H1 (cell line): ENCODE data around the gene PRKCA. TPM values are rescaled to one million over a fixed set of nuclear protein-coding genes. Genes with fewer than 3 reads are reported as not detected.

ENCODE experiments used
- CTCF ChIA-PET: fragments of 300-600 bp; sonication (Branson Sonifier 250); formaldehyde crosslinking; loops from one replicate; lab custom pipeline; 2021; ENCODE audit not compliant: partially characterized antibody; lab: Charles Lee
- POLR2A ChIA-PET: fragments of 300-600 bp; sonication (Branson Sonifier 250); formaldehyde crosslinking; loops from one replicate; lab custom pipeline; 2021; ENCODE audit warnings: inconsistent platforms; ENCODE audit not compliant: partially characterized antibody; lab: Charles Lee
- DNase-seq, 2 experiments: peaks; one replicate each; pipeline versions ENCODE4 v3.0.0 to v3.0.0-alpha.2; 2010 to 2022; ENCODE audit warnings: low spot score in 2 of 2, low read depth in 1 of 2, mixed read lengths in 1 of 2
- FAIRE-seq: peaks from 2 replicates; lab custom pipeline; 2011; peaks lifted over from hg19 to GRCh38; lab: Jason Lieb, UNC
- H2AFZ ChIP-seq: 2 replicates; pipeline ENCODE4 v1.8.1; 2012; ENCODE audit warnings: low read length, inconsistent platforms
- H2AK5ac ChIP-seq: 2 replicates; pipeline ENCODE4 v1.6.1; 2013; ENCODE audit warnings: low read depth, low read length
- H2BK120ac ChIP-seq: replicated peaks from 2 replicates; pipeline ENCODE3; 2013; ENCODE audit warnings: low read depth, low read length, inconsistent platforms
- H2BK12ac ChIP-seq: 2 replicates; pipeline ENCODE4 v1.6.1; 2013; ENCODE audit warnings: low read depth, low read length
- H2BK15ac ChIP-seq: 2 replicates; pipeline ENCODE4 v1.6.1; 2013; ENCODE audit warnings: low read length
- H2BK20ac ChIP-seq: 2 replicates; pipeline ENCODE4 v1.6.1; 2013; ENCODE audit warnings: low read length
- H2BK5ac ChIP-seq: 2 replicates; pipeline ENCODE4 v1.6.1; 2013; ENCODE audit warnings: low read depth, low read length
- H3K14ac ChIP-seq: 2 replicates; pipeline ENCODE4 v1.6.1; 2013; ENCODE audit warnings: inconsistent platforms; ENCODE audit not compliant: insufficient read length
- H3K18ac ChIP-seq: 2 replicates; pipeline ENCODE4 v1.6.1; 2013; ENCODE audit warnings: low read length; ENCODE audit errors: extremely low read depth
- H3K23ac ChIP-seq: 2 replicates; pipeline ENCODE4 v1.6.1; 2013; ENCODE audit warnings: inconsistent platforms; ENCODE audit not compliant: insufficient read length
- H3K23me2 ChIP-seq: 2 replicates; pipeline ENCODE4 v1.6.1; 2013; ENCODE audit warnings: low read depth, low read length
- H3K27ac ChIP-seq: 2 replicates; pipeline ENCODE4 v1.6.1; 2011; ENCODE audit warnings: low read depth, low read length, inconsistent platforms
- H3K27me3 ChIP-seq, 4 experiments: replicated peaks in 1 of 4; 1 replicate in 1 of 4; 2 replicates in 3 of 4; pipeline versions ENCODE4 v1.6.1 to v1.8.1; 2011 to 2013; ENCODE audit warnings: low read length in 3 of 4, mild to moderate bottlenecking in 3 of 4, inconsistent platforms in 2 of 4, mixed read lengths in 2 of 4, moderate library complexity in 1 of 4; ENCODE audit not compliant: control insufficient read depth in 3 of 4, insufficient read depth in 3 of 4; ENCODE audit errors: extremely low read depth in 1 of 4
- H3K36me3 ChIP-seq, 4 experiments: 2 replicates each; pipeline versions ENCODE4 v1.6.1 to v1.8.1; 2011 to 2013; ENCODE audit warnings: mild to moderate bottlenecking in 4 of 4, low read length in 3 of 4, moderate library complexity in 2 of 4, control low read depth in 1 of 4, inconsistent platforms in 1 of 4; ENCODE audit not compliant: insufficient read depth in 4 of 4, control insufficient read depth in 2 of 4
- H3K4ac ChIP-seq: replicated peaks from 2 replicates; pipeline ENCODE3; 2013; ENCODE audit warnings: low read length, low read depth, mixed read lengths, inconsistent platforms; ENCODE audit not compliant: insufficient read length
- H3K4me1 ChIP-seq, 4 experiments: replicated peaks in 1 of 4; 1 replicate in 1 of 4; 2 replicates in 3 of 4; pipeline versions ENCODE4 v1.6.1 to v1.8.1; 2011 to 2013; ENCODE audit warnings: low read length in 3 of 4, inconsistent platforms in 2 of 4, mixed read lengths in 1 of 4; ENCODE audit not compliant: insufficient read depth in 4 of 4, control insufficient read depth in 3 of 4
- H3K4me2 ChIP-seq, 2 experiments: 2 replicates each; pipeline versions ENCODE4 v1.6.1 to v1.8.1; 2011 to 2013; ENCODE audit warnings: low read depth in 2 of 2, low read length in 2 of 2, control low read depth in 1 of 2, inconsistent platforms in 1 of 2, mild to moderate bottlenecking in 1 of 2; ENCODE audit not compliant: insufficient read depth in 1 of 2
- H3K4me3 ChIP-seq, 4 experiments: fragments of 200-600, 300-600 bp in 1 of 4; sonication (generic), shearing (Covaris generic), sonication (Bioruptor Twin) in 1 of 4; 2 replicates each; pipeline versions ENCODE4 v1.5.1 to v1.8.1; 2011 to 2016; ENCODE audit warnings: low read length in 4 of 4, low read depth in 3 of 4, control low read depth in 2 of 4, inconsistent platforms in 2 of 4, mild to moderate bottlenecking in 2 of 4, mixed read lengths in 1 of 4, moderate library complexity in 1 of 4; ENCODE audit not compliant: insufficient read depth in 2 of 4; ENCODE audit errors: extremely low read depth in 1 of 4
- H3K56ac ChIP-seq: replicated peaks from 2 replicates; pipeline ENCODE3; 2013; ENCODE audit warnings: low read depth, mild to moderate bottlenecking, mixed read lengths, low read length, inconsistent platforms; ENCODE audit not compliant: insufficient read length
- H3K79me1 ChIP-seq: 2 replicates; pipeline ENCODE4 v1.6.1; 2013; ENCODE audit warnings: low read depth, low read length, control low read depth
- H3K79me2 ChIP-seq, 2 experiments: 2 replicates each; pipeline versions ENCODE4 v1.6.1 to v1.8.1; 2012 to 2013; ENCODE audit warnings: low read length in 2 of 2, mild to moderate bottlenecking in 2 of 2, inconsistent platforms in 1 of 2; ENCODE audit not compliant: insufficient read depth in 2 of 2, control insufficient read depth in 1 of 2
- H3K9ac ChIP-seq, 4 experiments: replicated peaks in 1 of 4; 1 replicate in 1 of 4; 2 replicates in 3 of 4; pipeline versions ENCODE4 v1.6.1 to v1.8.1; 2011 to 2013; ENCODE audit warnings: low read depth in 3 of 4, low read length in 3 of 4, control low read depth in 2 of 4, mild to moderate bottlenecking in 2 of 4, moderate library complexity in 2 of 4, inconsistent platforms in 1 of 4; ENCODE audit errors: extremely low read depth in 1 of 4
- H3K9me3 ChIP-seq, 2 experiments: 2 replicates each; pipeline versions ENCODE4 v1.6.1 to v1.8.1; 2012 to 2013; ENCODE audit warnings: mild to moderate bottlenecking in 2 of 2, moderate library complexity in 2 of 2, control low read depth in 1 of 2, inconsistent platforms in 1 of 2, low read depth in 1 of 2, low read length in 1 of 2, mixed read lengths in 1 of 2; ENCODE audit not compliant: insufficient read depth in 2 of 2
- H4K20me1 ChIP-seq, 2 experiments: replicated peaks in 1 of 2; 2 replicates each; pipeline versions ENCODE3 to v1.8.1; 2011 to 2013; ENCODE audit warnings: inconsistent platforms in 2 of 2, low read length in 2 of 2, mild to moderate bottlenecking in 1 of 2; ENCODE audit not compliant: insufficient read depth in 2 of 2, control insufficient read depth in 1 of 2
- H4K5ac ChIP-seq: 2 replicates; pipeline ENCODE4 v1.6.1; 2013; ENCODE audit warnings: low read length, low read depth, mixed read lengths, inconsistent platforms; ENCODE audit not compliant: insufficient read length
- H4K8ac ChIP-seq: 2 replicates; pipeline ENCODE4 v1.8.0; 2013; ENCODE audit warnings: mild to moderate bottlenecking, moderate library complexity, low read length, inconsistent platforms; ENCODE audit not compliant: insufficient read depth; ENCODE audit errors: extremely low read depth
- H4K91ac ChIP-seq: replicated peaks from 2 replicates; pipeline ENCODE3; 2013; ENCODE audit warnings: low read length, mixed read lengths, inconsistent platforms; ENCODE audit not compliant: insufficient read length
- CEBPB ChIP-seq: IDR thresholded peaks from 2 replicates; pipeline ENCODE4 v1.6.1; 2012; ENCODE audit warnings: low read depth, low read length
- HDAC6 ChIP-seq: IDR thresholded peaks from one replicate; pipeline ENCODE4 v1.7.1; 2012; ENCODE audit warnings: low read depth, mild to moderate bottlenecking, inconsistent platforms, low read length, moderate library complexity
- RBBP5 ChIP-seq: IDR thresholded peaks from 2 replicates; pipeline ENCODE4 v1.7.1; 2012; ENCODE audit warnings: low read depth, mild to moderate bottlenecking, inconsistent platforms, low read length, moderate library complexity, borderline replicate concordance
- SIN3A ChIP-seq, 2 experiments: IDR thresholded peaks in 1 of 2; conservative IDR thresholded peaks in 1 of 2; 2 replicates each; pipeline ENCODE4 v1.6.1; 2011 to 2012; ENCODE audit warnings: low read length in 2 of 2, improper control_type of control experiment in 1 of 2, low read depth in 1 of 2, mild to moderate bottlenecking in 1 of 2
- SP4 ChIP-seq: IDR thresholded peaks from 2 replicates; pipeline ENCODE4 v1.6.1; 2012; ENCODE audit warnings: low read length, inconsistent platforms
- WGBS, 2 experiments: shearing (Covaris generic) in 1 of 2; methylation state at CpG; one replicate each; pipeline versions ENCODE4 v1.1.6 to v1.1.7; 2013 to 2015; ENCODE audit warnings: low lambda C conversion rate in 2 of 2, mixed read lengths in 2 of 2, inconsistent platforms in 1 of 2, low coverage in 1 of 2, missing lambda C conversion rate in 1 of 2; ENCODE audit not compliant: insufficient replicate concordance in 2 of 2, insufficient coverage in 1 of 2, insufficient read length in 1 of 2; ENCODE audit errors: extremely low coverage in 1 of 2, missing lambda C conversion rate in 1 of 2; 5-methylcytosine and 5-hydroxymethylcytosine counted together
- polyA plus RNA-seq, 7 experiments: library from polyadenylated mRNA; depleted of rRNA in 3 of 7; stranded (reverse) in 5 of 7; unstranded in 2 of 7; fragments of >200 nt in 5 of 7; fragments of 200-250 nt in 2 of 7; gene quantifications; 1 replicate in 5 of 7; 2 replicates in 1 of 7; 4 replicates in 1 of 7; pipeline versions ENCODE4 v1.2.1 to v1.2.3, GENCODE V29; 2011 to 2013; ENCODE audit warnings: missing spikeins in 2 of 7, mixed read lengths in 2 of 7
- total RNA-seq: library from RNA; stranded (reverse); fragmentation: NEBNext Ultra II Directional; extraction: Animal tissue kit (Norgen Biotek cat#: 25700); gene quantifications from 2 replicates; pipeline ENCODE4 v1.2.1, GENCODE V29; 2021
- TF ChIP-seq, protein P1 (sequence below): IDR thresholded peaks from 2 replicates; pipeline ENCODE4 v1.6.1; 2012; ENCODE audit warnings: low read length, inconsistent platforms

The PRKCA gene
- total and polyA plus RNA-seq, 2 of the 8 experiments (the other 6 are each of a cell fraction or from before 2014, with no cell fraction given), result 5.8 to 17.8 TPM

DNA sequence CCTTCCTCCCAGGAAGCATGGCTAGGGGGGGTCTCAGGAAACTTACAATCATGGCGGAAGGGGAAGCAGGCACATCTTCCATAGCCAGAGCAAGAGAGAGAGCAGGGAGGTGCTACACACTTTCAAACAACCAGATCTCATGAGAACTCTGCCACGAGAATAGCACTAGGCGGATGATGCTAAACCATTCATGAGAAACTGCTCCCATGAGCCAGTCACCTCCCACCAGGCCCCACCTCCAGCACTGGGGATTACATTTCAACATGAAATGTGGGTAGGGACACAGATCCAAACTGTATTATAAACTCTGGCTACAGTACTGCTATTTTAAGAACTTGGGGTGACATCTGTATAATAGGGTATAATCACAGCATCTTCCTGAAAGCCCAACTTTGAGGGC is 449.4 kb downstream of the PRKCA start:
- Histone ChIP-seq H3K79me2 (no peaks in the 10 kb centered on the region), H3K9ac (no peak overlapping the region), H4K5ac (no peak overlapping the region), H2BK5ac (no peak overlapping the region), H3K79me1 (no peaks in the 10 kb centered on the region), H2AFZ (no peak overlapping the region), H3K4me2 (no peak overlapping the region), H2BK12ac (no peak overlapping the region), H3K36me3 (no peaks in the 10 kb centered on the region), H4K20me1 (no peaks in the 10 kb centered on the region), H4K8ac (no peak overlapping the region), H3K9me3 (no peaks in the 10 kb centered on the region), H3K23me2 (no peaks in the 10 kb centered on the region), H2BK20ac (no peak overlapping the region), H3K18ac (no peak overlapping the region), H3K4me3 (no peak overlapping the region), H3K56ac (no peak overlapping the region), H3K23ac (no peak overlapping the region), H2BK120ac (no peak overlapping the region), H2BK15ac (no peak overlapping the region), H3K4me1 (peaks cover 0 to 8% (median 4%) of the 10 kb centered on the region in 4 experiments; a peak in 2 of 7 replicates), H3K14ac (no peak overlapping the region), H4K91ac (no peak overlapping the region), H3K27me3 (no peaks in the 10 kb centered on the region), H3K4ac (no peak overlapping the region), H3K27ac (no peak overlapping the region), H2AK5ac (no peak overlapping the region)
- POLR2A ChIA-PET, result no interaction called here
- DNase-seq (no peak), FAIRE-seq (no peak)
- TF ChIP-seq SP4 (no peak), HDAC6 (no peak), RBBP5 (no peak), SIN3A (conservative IDR thresholded peaks at IDR 0.05 in 1 of 2, IDR thresholded peaks at IDR 0.05 in 1 of 2; ENCODE audit: low read depth in 1 of 2, low read length in 2 of 2) (no peak), CEBPB (no peak)
- TF ChIP-seq, protein P1, sequence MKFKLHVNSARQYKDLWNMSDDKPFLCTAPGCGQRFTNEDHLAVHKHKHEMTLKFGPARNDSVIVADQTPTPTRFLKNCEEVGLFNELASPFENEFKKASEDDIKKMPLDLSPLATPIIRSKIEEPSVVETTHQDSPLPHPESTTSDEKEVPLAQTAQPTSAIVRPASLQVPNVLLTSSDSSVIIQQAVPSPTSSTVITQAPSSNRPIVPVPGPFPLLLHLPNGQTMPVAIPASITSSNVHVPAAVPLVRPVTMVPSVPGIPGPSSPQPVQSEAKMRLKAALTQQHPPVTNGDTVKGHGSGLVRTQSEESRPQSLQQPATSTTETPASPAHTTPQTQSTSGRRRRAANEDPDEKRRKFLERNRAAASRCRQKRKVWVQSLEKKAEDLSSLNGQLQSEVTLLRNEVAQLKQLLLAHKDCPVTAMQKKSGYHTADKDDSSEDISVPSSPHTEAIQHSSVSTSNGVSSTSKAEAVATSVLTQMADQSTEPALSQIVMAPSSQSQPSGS, result no peak
- 82% methylated on average over 3 of the region's 3 CpGs; no CpG with 5 or more reads in 1 of the 2 experiments for WGBS, 2 experiments
- CTCF ChIA-PET, result interaction anchor here (1.2 to 2.5 kb wide), 3 partner anchors 12 to 145 kb away, joined by 3 to 10 read pairs (median 3); no protein-coding TSS in a partner anchor
